Fibroblast of lung (primary cell): ENCODE results near the gene WBP2NL.

Experiments
- EZH2 ChIP-seq: IDR thresholded peaks from 2 replicates; pipeline ENCODE4 v1.5.1; 2012; ENCODE audit warnings: low read length, control low read depth, mild to moderate bottlenecking; ENCODE audit errors: missing control alignments
- TF ChIP-seq, protein P1 (sequence below), 2 donors: IDR thresholded peaks in 1 of 2; conservative IDR thresholded peaks in 1 of 2; 1 replicate in 1 of 2; 2 replicates in 1 of 2; pipeline ENCODE4 v1.5.1; 2011 to 2012; ENCODE audit warnings: low read length in 2 of 2, control low read depth in 1 of 2, inconsistent platforms in 1 of 2, low read depth in 1 of 2, mild to moderate bottlenecking in 1 of 2

DNA sequence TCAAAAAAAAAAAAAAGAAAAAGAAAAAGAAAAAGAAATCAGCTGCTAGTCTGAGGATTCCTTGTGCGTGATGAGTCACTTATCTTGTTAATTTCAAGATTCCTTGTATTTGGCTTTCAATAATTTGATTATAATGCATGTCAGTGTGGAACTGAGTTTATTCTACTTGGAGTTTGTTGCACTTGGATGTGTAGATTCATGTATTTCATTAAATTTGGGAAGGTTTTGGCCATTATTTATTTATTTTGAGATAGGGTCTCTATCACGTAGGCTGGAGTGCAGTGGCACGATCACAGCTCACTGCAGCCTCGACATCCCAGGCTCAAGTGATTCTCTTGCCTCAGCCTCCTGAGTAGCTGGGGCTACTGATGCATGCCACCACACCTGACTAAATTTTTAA is 14.8 kb downstream of the WBP2NL start:
- TF ChIP-seq, protein P1, sequence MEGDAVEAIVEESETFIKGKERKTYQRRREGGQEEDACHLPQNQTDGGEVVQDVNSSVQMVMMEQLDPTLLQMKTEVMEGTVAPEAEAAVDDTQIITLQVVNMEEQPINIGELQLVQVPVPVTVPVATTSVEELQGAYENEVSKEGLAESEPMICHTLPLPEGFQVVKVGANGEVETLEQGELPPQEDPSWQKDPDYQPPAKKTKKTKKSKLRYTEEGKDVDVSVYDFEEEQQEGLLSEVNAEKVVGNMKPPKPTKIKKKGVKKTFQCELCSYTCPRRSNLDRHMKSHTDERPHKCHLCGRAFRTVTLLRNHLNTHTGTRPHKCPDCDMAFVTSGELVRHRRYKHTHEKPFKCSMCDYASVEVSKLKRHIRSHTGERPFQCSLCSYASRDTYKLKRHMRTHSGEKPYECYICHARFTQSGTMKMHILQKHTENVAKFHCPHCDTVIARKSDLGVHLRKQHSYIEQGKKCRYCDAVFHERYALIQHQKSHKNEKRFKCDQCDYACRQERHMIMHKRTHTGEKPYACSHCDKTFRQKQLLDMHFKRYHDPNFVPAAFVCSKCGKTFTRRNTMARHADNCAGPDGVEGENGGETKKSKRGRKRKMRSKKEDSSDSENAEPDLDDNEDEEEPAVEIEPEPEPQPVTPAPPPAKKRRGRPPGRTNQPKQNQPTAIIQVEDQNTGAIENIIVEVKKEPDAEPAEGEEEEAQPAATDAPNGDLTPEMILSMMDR (conservative IDR thresholded peaks at IDR 0.05 in 1 of 2, IDR thresholded peaks at IDR 0.05 in 1 of 2; ENCODE audit: low read depth in 1 of 2, low read length in 2 of 2): no peak
- TF ChIP-seq EZH2: no peak
